DMS53 (cell line): Measurements from ENCODE around the gene SLC29A3.

Experiments
- DNase-seq: peaks from one replicate; lab custom pipeline; 2025; lab: John Stamatoyannopoulos, UW

SLC29A3 gene

GRCh38 chr10:71321386-71321785 lies 2.3 kb downstream of the SLC29A3 start:
- DNase-seq: no peak

GRCh38 chr10:71323407-71323806 lies 4.3 kb downstream of the SLC29A3 start:
- DNase-seq: peak; percentile 44

- DNase-seq: no peak
These were observed 5.7 kb downstream of the SLC29A3 start for GRCh38 chr10:71324743-71325142.

GRCh38 chr10:71325267-71325666 lies 6.2 kb downstream of the SLC29A3 start:
- no peak for DNase-seq

GRCh38 chr10:71326464-71326881 lies 7.4 kb downstream of the SLC29A3 start:
- peak; percentile 97 for DNase-seq

- no peak for DNase-seq
These were observed 11.8 kb downstream of the SLC29A3 start for GRCh38 chr10:71330789-71331404.

GRCh38 chr10:71331736-71332135 lies 12.7 kb downstream of the SLC29A3 start:
- no peak for DNase-seq

GRCh38 chr10:71332466-71332865 lies 13.4 kb downstream of the SLC29A3 start:
- no peak for DNase-seq

- DNase-seq: peak; percentile 73
These were observed 14.2 kb downstream of the SLC29A3 start for GRCh38 chr10:71333129-71333887.

- peak; percentile 95 for DNase-seq
These were observed 15.2 kb downstream of the SLC29A3 start for GRCh38 chr10:71334221-71334791.

- no peak for DNase-seq
These were observed 16.2 kb downstream of the SLC29A3 start for GRCh38 chr10:71335173-71335708.

- DNase-seq: no peak
These were observed 17.6 kb downstream of the SLC29A3 start for GRCh38 chr10:71336632-71337031.

- DNase-seq: no peak
These were observed 18.2 kb downstream of the SLC29A3 start for GRCh38 chr10:71337219-71337701.

GRCh38 chr10:71338728-71339495 lies 19.9 kb downstream of the SLC29A3 start:
- DNase-seq: peak; percentile 37

GRCh38 chr10:71339796-71340589 lies 20.9 kb downstream of the SLC29A3 start:
- DNase-seq: peak; percentile 92

- DNase-seq: no peak
These were observed 23.7 kb downstream of the SLC29A3 start for GRCh38 chr10:71342573-71343391.

GRCh38 chr10:71343392-71343773 lies 24.3 kb downstream of the SLC29A3 start:
- peak; percentile 53 for DNase-seq

- DNase-seq: no peak
These were observed 25.3 kb downstream of the SLC29A3 start for GRCh38 chr10:71344154-71344925.

GRCh38 chr10:71344993-71345480 lies 26.0 kb downstream of the SLC29A3 start:
- no peak for DNase-seq
